Liver (tissue), 9 donors: ENCODE results near the gene YPEL2. TPM values are rescaled to one million over a fixed set of nuclear protein-coding genes. Genes with fewer than 3 reads are reported as not detected.

Experiments used
- DNase-seq: peaks from one replicate; pipeline ENCODE4 v3.0.0-alpha.2; 2017; ENCODE audit warnings: low spot score
- H3K27ac ChIP-seq, 2 donors: one replicate each; pipeline ENCODE4 v1.7.0; 2013; ENCODE audit warnings: inconsistent platforms in 2 of 2, low read length in 2 of 2, control low read depth in 1 of 2, low read depth in 1 of 2, mild to moderate bottlenecking in 1 of 2
- H3K27me3 ChIP-seq, 4 donors: one replicate each; pipeline versions ENCODE4 v1.6.1 to v1.7.0; 2013; ENCODE audit warnings: low read length in 3 of 4, inconsistent platforms in 1 of 4, mild to moderate bottlenecking in 1 of 4, moderate library complexity in 1 of 4; ENCODE audit not compliant: control insufficient read depth in 4 of 4, insufficient read depth in 4 of 4
- H3K36me3 ChIP-seq, 4 donors: one replicate each; pipeline versions ENCODE4 v1.6.1 to v1.7.0; 2013; ENCODE audit warnings: low read length in 3 of 4, mild to moderate bottlenecking in 3 of 4, low read depth in 1 of 4, moderate library complexity in 1 of 4; ENCODE audit not compliant: control insufficient read depth in 4 of 4, insufficient read depth in 3 of 4
- H3K4me1 ChIP-seq, 4 donors: one replicate each; pipeline versions ENCODE4 v1.6.1 to v1.7.0; 2013; ENCODE audit warnings: low read length in 3 of 4, mild to moderate bottlenecking in 3 of 4, moderate library complexity in 1 of 4; ENCODE audit not compliant: control insufficient read depth in 4 of 4, insufficient read depth in 4 of 4
- H3K4me3 ChIP-seq, 3 donors: one replicate each; pipeline versions ENCODE4 v1.6.1 to v1.7.0; 2013; ENCODE audit warnings: low read length in 3 of 3, control low read depth in 1 of 3, low read depth in 1 of 3, mild to moderate bottlenecking in 1 of 3
- H3K9ac ChIP-seq, 2 donors: one replicate each; pipeline ENCODE4 v1.7.0; 2013; ENCODE audit warnings: low read length in 2 of 2, mild to moderate bottlenecking in 2 of 2, moderate library complexity in 2 of 2, control low read depth in 1 of 2, low read depth in 1 of 2
- H3K9me3 ChIP-seq, 4 donors: one replicate each; pipeline versions ENCODE4 v1.6.1 to v1.7.0; 2013; ENCODE audit warnings: low read length in 3 of 4; ENCODE audit not compliant: control insufficient read depth in 4 of 4
- FOXA2 ChIP-seq: IDR thresholded peaks from 2 replicates; pipeline ENCODE4 v1.6.1; 2016; ENCODE audit warnings: antibody characterized with exemption
- HNF4A ChIP-seq, 2 donors: conservative IDR thresholded peaks; 2 replicates each; pipeline ENCODE4 v1.6.1; 2016; ENCODE audit warnings: antibody characterized with exemption in 2 of 2, mild to moderate bottlenecking in 2 of 2
- HNF4G ChIP-seq: IDR thresholded peaks from 2 replicates; pipeline ENCODE4 v1.6.1; 2016; ENCODE audit warnings: antibody characterized with exemption
- NR2F2 ChIP-seq: IDR thresholded peaks from 2 replicates; pipeline ENCODE4 v1.6.1; 2016; ENCODE audit warnings: antibody characterized with exemption
- RAD21 ChIP-seq, 2 donors: IDR thresholded peaks; 2 replicates each; pipeline ENCODE4 v1.6.1; 2016; ENCODE audit warnings: antibody characterized with exemption in 2 of 2, mild to moderate bottlenecking in 2 of 2
- SP1 ChIP-seq: IDR thresholded peaks from 2 replicates; pipeline ENCODE4 v1.6.1; 2018; ENCODE audit warnings: antibody characterized with exemption, mild to moderate bottlenecking
- YY1 ChIP-seq: IDR thresholded peaks from 2 replicates; pipeline ENCODE4 v1.6.1; 2016; ENCODE audit warnings: antibody characterized with exemption, mild to moderate bottlenecking
- WGBS: extraction: QIAGEN DNeasy Blood & Tissue Kit; methylation state at CpG from one replicate; pipeline ENCODE4 v1.1.7; 2013; 5-methylcytosine and 5-hydroxymethylcytosine counted together
- polyA plus RNA-seq, 2 donors: library from polyadenylated mRNA; stranded (reverse) in 1 of 2; unstranded in 1 of 2; fragments of 200-250 nt in 1 of 2; fragments of >200 nt in 1 of 2; fragmentation: Nextera tagmentation in 1 of 2; extraction: Ambion mirVana in 1 of 2; gene quantifications; one replicate each; pipeline versions ENCODE4 v1.2.1 to v1.2.3, GENCODE V29; 2013 to 2015
- total RNA-seq, 2 donors: library from RNA; depleted of rRNA; stranded (reverse); fragments of >200 nt; gene quantifications; one replicate each; pipeline ENCODE4 v1.2.3, GENCODE V29; 2014
- TF ChIP-seq, protein P1 (sequence below): IDR thresholded peaks from 2 replicates; pipeline ENCODE4 v1.6.1; 2016; ENCODE audit warnings: antibody characterized with exemption
- TF ChIP-seq, protein P2 (sequence below): IDR thresholded peaks from 2 replicates; pipeline ENCODE4 v1.6.1; 2016; ENCODE audit warnings: antibody characterized with exemption, mild to moderate bottlenecking
- donor health status: healthy.
- donor health status: healthy.
- donor health status: healthy.
- donor health status: healthy.
- donor health status: healthy.

The YPEL2 gene
- total and polyA plus RNA-seq, 4 donors: 4.2 to 23.8 (median 11.3) TPM

GRCh38 chr17:59369031-59369975, 37.8 kb downstream of the YPEL2 start (continued):
- TF ChIP-seq, protein P1, sequence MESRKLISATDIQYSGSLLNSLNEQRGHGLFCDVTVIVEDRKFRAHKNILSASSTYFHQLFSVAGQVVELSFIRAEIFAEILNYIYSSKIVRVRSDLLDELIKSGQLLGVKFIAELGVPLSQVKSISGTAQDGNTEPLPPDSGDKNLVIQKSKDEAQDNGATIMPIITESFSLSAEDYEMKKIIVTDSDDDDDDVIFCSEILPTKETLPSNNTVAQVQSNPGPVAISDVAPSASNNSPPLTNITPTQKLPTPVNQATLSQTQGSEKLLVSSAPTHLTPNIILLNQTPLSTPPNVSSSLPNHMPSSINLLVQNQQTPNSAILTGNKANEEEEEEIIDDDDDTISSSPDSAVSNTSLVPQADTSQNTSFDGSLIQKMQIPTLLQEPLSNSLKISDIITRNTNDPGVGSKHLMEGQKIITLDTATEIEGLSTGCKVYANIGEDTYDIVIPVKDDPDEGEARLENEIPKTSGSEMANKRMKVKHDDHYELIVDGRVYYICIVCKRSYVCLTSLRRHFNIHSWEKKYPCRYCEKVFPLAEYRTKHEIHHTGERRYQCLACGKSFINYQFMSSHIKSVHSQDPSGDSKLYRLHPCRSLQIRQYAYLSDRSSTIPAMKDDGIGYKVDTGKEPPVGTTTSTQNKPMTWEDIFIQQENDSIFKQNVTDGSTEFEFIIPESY: no peak
- TF ChIP-seq FOXA2 (no peak), HNF4A (conservative IDR thresholded peaks at IDR 0.05) (no peak), NR2F2 (no peak)

- WGBS: 85% methylated on average over 10 of the region's 10 CpGs
- no peak for TF ChIP-seq HNF4A (conservative IDR thresholded peaks at IDR 0.05)
- TF ChIP-seq, protein P2, sequence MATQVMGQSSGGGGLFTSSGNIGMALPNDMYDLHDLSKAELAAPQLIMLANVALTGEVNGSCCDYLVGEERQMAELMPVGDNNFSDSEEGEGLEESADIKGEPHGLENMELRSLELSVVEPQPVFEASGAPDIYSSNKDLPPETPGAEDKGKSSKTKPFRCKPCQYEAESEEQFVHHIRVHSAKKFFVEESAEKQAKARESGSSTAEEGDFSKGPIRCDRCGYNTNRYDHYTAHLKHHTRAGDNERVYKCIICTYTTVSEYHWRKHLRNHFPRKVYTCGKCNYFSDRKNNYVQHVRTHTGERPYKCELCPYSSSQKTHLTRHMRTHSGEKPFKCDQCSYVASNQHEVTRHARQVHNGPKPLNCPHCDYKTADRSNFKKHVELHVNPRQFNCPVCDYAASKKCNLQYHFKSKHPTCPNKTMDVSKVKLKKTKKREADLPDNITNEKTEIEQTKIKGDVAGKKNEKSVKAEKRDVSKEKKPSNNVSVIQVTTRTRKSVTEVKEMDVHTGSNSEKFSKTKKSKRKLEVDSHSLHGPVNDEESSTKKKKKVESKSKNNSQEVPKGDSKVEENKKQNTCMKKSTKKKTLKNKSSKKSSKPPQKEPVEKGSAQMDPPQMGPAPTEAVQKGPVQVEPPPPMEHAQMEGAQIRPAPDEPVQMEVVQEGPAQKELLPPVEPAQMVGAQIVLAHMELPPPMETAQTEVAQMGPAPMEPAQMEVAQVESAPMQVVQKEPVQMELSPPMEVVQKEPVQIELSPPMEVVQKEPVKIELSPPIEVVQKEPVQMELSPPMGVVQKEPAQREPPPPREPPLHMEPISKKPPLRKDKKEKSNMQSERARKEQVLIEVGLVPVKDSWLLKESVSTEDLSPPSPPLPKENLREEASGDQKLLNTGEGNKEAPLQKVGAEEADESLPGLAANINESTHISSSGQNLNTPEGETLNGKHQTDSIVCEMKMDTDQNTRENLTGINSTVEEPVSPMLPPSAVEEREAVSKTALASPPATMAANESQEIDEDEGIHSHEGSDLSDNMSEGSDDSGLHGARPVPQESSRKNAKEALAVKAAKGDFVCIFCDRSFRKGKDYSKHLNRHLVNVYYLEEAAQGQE: no peak
- Histone ChIP-seq H3K27me3 (no peaks in the 10 kb centered on the region), H3K4me1 (peaks cover 28 to 77% (median 60%) of the 10 kb centered on the region in 4 donors), H3K27ac (peak overlapping the region; percentile 32 to 72), H3K9ac (no peak overlapping the region), H3K4me3 (no peak overlapping the region), H3K36me3 (no peaks in the 10 kb centered on the region), H3K9me3 (no peaks in the 10 kb centered on the region)
- DNase-seq: no peak
Observed at GRCh38 chr17:59370593-59371299, 39.3 kb downstream of the YPEL2 start.

DNA sequence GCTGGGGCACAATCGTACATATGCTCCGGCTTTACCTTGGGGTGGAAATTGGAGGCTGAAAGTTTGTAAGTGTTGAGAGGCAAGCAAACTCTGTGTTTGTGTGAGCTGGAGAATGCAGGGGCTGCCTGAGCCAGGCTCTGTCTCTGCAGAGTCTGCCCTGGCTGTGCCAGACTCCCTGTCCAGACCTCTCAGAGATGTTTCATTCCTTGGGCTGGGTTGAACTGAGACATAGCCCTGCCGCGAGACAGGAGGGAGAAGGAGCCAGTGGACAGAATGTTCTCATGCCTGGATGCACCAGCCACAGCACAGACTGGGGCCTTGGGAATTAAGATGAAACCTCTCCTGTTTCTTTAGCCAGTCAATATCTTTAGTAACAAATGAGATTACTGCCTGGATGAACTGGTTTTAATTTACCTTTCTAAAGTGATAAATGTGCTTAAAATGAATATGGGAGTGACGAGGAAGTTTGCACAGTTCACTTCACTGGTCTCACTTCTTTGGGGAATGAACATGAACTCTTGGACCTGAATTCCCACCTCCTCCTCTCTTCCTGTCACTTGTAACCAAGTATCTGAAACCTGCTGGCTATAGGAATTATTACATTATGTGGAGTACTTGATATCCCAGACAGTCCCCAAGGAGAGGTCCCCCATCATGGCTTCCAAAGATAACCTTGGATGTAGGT, 40.1 kb downstream of the YPEL2 start:
- TF ChIP-seq RAD21 (IDR thresholded peaks at IDR 0.05): no peak
- no peak for TF ChIP-seq YY1
- no peak for TF ChIP-seq HNF4G
- TF ChIP-seq, protein P1: no peak
- no peak for TF ChIP-seq SP1
- DNase-seq: no peak

More for the DNA sequence above, 40.1 kb downstream of the YPEL2 start:
- Histone ChIP-seq H3K4me3 (no peak overlapping the region), H3K27me3 (no peaks in the 10 kb centered on the region), H3K27ac (peak overlapping the region; percentile 32 to 72), H3K4me1 (peaks cover 22 to 69% (median 52%) of the 10 kb centered on the region in 4 donors), H3K36me3 (no peaks in the 10 kb centered on the region), H3K9ac (peak overlapping the region in 1 of 2 donors; percentile 32), H3K9me3 (no peaks in the 10 kb centered on the region)
- WGBS: 66% methylated on average over 5 of the region's 5 CpGs
